K562 (cell line): ENCODE measurements around the gene ZNF366. TPM values are rescaled to one million over a fixed set of nuclear protein-coding genes. Genes with fewer than 3 reads are reported as not detected.

Experiments used
- ATAC-seq: fragments of 200-7000 bp; cut with Tn5 transposase; 3 replicates; pipeline ENCODE4 v1.9.1; 2020; ENCODE audit warnings: moderate library complexity
- BruUV-seq: library from RNA; stranded (reverse); fragments of 400-500 nt; replicated peaks from 2 replicates; lab custom pipeline; 2021; lab: Mats Ljungman, UMichigan
- CTCF ChIA-PET: fragments of 300-600 bp; formaldehyde crosslinking; extraction: SDS; loops from one replicate; lab custom pipeline; 2021; ENCODE audit warnings: low intra/inter-chr PET ratio; lab: Yijun Ruan, JAX
- POLR2A ChIA-PET: fragments of 300-600, 350-650 bp; sonication (Branson Sonifier 250); formaldehyde crosslinking; extraction: SDS; loops from one replicate; lab custom pipeline; 2021; ENCODE audit warnings: antibody characterized with exemption, inconsistent platforms; lab: Yijun Ruan, JAX
- DNase-seq, 4 experiments: peaks; one replicate each; pipeline versions ENCODE4 v3.0.0 to v3.0.0-alpha.2; 2011 to 2018; ENCODE audit warnings: low spot score in 3 of 4, mixed read lengths in 3 of 4; ENCODE audit errors: extremely low read depth in 1 of 4
- FAIRE-seq: peaks from 2 replicates; lab custom pipeline; 2011; peaks lifted over from hg19 to GRCh38; lab: Jason Lieb, UNC
- H2AFZ ChIP-seq: 2 replicates; pipeline ENCODE4 v1.6.0; 2011; ENCODE audit warnings: low read depth, low read length, control low read depth, inconsistent platforms
- H3K27ac ChIP-seq: fragments of 200-600 bp; 3 replicates; pipeline ENCODE4 v1.8.0; 2011; ENCODE audit warnings: low read depth, mild to moderate bottlenecking, control low read depth, inconsistent platforms, low read length, moderate library complexity, mixed read lengths; ENCODE audit errors: extremely low read depth
- H3K27me3 ChIP-seq, 2 experiments: fragments of 300-600 bp in 1 of 2; 2 replicates in 1 of 2; 3 replicates in 1 of 2; pipeline versions ENCODE4 v1.6.0 to v1.8.0; 2011; ENCODE audit warnings: inconsistent platforms in 2 of 2, low read length in 2 of 2, mild to moderate bottlenecking in 1 of 2, mixed read lengths in 1 of 2, moderate library complexity in 1 of 2; ENCODE audit not compliant: control insufficient read depth in 2 of 2, insufficient read depth in 2 of 2
- H3K36me3 ChIP-seq: fragments of 300-600 bp; 3 replicates; pipeline ENCODE4 v1.8.0; 2011; ENCODE audit warnings: mild to moderate bottlenecking, low read length, inconsistent platforms; ENCODE audit not compliant: control insufficient read depth, insufficient read depth
- H3K4me1 ChIP-seq, 2 experiments: fragments of 200-600 bp in 1 of 2; replicated peaks in 1 of 2; 2 replicates in 1 of 2; 3 replicates in 1 of 2; pipeline versions ENCODE4 v1.5.1 to v1.8.0; 2011; ENCODE audit warnings: inconsistent platforms in 2 of 2, low read length in 2 of 2, mild to moderate bottlenecking in 1 of 2, mixed read lengths in 1 of 2, moderate library complexity in 1 of 2; ENCODE audit not compliant: control insufficient read depth in 2 of 2, insufficient read depth in 2 of 2
- H3K4me2 ChIP-seq: 2 replicates; pipeline ENCODE4 v1.6.1; 2011; ENCODE audit warnings: low read length, control low read depth, inconsistent platforms, mixed read lengths; ENCODE audit not compliant: insufficient read depth
- H3K4me3 ChIP-seq: fragments of 200-600 bp; sonication (generic), shearing (Covaris generic); 2 replicates; pipeline ENCODE4 v1.5.1; 2016; ENCODE audit warnings: control low read depth, inconsistent platforms
- H3K79me2 ChIP-seq: fragments of 200-600 bp; 3 replicates; pipeline ENCODE4 v1.8.0; 2011; ENCODE audit warnings: low read length, inconsistent platforms; ENCODE audit not compliant: control insufficient read depth, insufficient read depth
- H3K9ac ChIP-seq, 2 experiments: 2 replicates each; pipeline versions ENCODE4 v1.6.0 to v1.6.1; 2011; ENCODE audit warnings: low read depth in 2 of 2, low read length in 2 of 2, control low read depth in 1 of 2, inconsistent platforms in 1 of 2, mild to moderate bottlenecking in 1 of 2, mixed read lengths in 1 of 2; ENCODE audit not compliant: insufficient read depth in 1 of 2
- H3K9me1 ChIP-seq: one replicate; pipeline ENCODE4 v1.6.0; 2011; ENCODE audit warnings: inconsistent platforms, mild to moderate bottlenecking, low read length, moderate library complexity; ENCODE audit not compliant: control insufficient read depth, insufficient read depth
- H3K9me3 ChIP-seq: replicated peaks from 2 replicates; pipeline ENCODE4 v1.5.1; 2011; ENCODE audit warnings: low read depth, low read length, inconsistent platforms; ENCODE audit not compliant: control insufficient read depth, insufficient read depth
- H4K20me1 ChIP-seq: replicated peaks from 2 replicates; pipeline ENCODE4 v1.6.1; 2011; ENCODE audit warnings: low read length, inconsistent platforms, mixed read lengths; ENCODE audit not compliant: control insufficient read depth, insufficient read depth
- ARHGAP35 ChIP-seq: fragments of 450-650 bp; IDR thresholded peaks from 2 replicates; pipeline ENCODE4 v1.6.1; 2018; ENCODE audit not compliant: partially characterized antibody
- ARID1B ChIP-seq: fragments of 450-650 bp; IDR thresholded peaks from 2 replicates; pipeline ENCODE4 v1.6.1; 2016; ENCODE audit warnings: antibody characterized with exemption, mild to moderate bottlenecking, inconsistent platforms
- BACH1 ChIP-seq: fragments of 200-800 bp; sonication (Bioruptor generic); IDR thresholded peaks from 2 replicates; pipeline ENCODE4 v1.6.1; 2016; ENCODE audit warnings: missing genetic modification characterization, missing compliant biosample characterization
- CBFA2T3 ChIP-seq: fragments of 450-650 bp; IDR thresholded peaks from 2 replicates; pipeline ENCODE4 v1.6.1; 2017
- FOXA3 ChIP-seq, 2 experiments: fragments of 450-650 bp in 1 of 2; sonication (generic) in 1 of 2; formaldehyde crosslinking; IDR thresholded peaks in 1 of 2; conservative IDR thresholded peaks in 1 of 2; 2 replicates each; pipeline versions ENCODE4 v1.4.0 to v1.8.0; 2020 to 2022; ENCODE audit warnings: mild to moderate bottlenecking in 2 of 2, missing genetic modification reagents in 1 of 2
- LCOR ChIP-seq: sonication (generic); formaldehyde crosslinking; IDR thresholded peaks from 2 replicates; pipeline ENCODE4 v1.8.0; 2022; ENCODE audit warnings: mild to moderate bottlenecking, missing genetic modification reagents
- TAL1 ChIP-seq: fragments of 450-650 bp; IDR thresholded peaks from 2 replicates; pipeline ENCODE4 v1.6.1; 2016; ENCODE audit warnings: mild to moderate bottlenecking
- TEAD4 ChIP-seq, 2 experiments: sonication (generic) in 1 of 2; formaldehyde crosslinking in 1 of 2; IDR thresholded peaks; 2 replicates each; pipeline versions ENCODE4 v1.6.1 to v1.8.0; 2012 to 2022; ENCODE audit warnings: borderline replicate concordance in 1 of 2, inconsistent platforms in 1 of 2, low read length in 1 of 2, mild to moderate bottlenecking in 1 of 2, missing genetic modification reagents in 1 of 2
- ZNF24 ChIP-seq: fragments of 450-650 bp; IDR thresholded peaks from 2 replicates; pipeline ENCODE4 v1.6.1; 2016
- ZNF766 ChIP-seq: fragments of 200-800 bp; sonication (Bioruptor generic); conservative IDR thresholded peaks from 2 replicates; pipeline ENCODE4 v1.6.1; 2016; ENCODE audit warnings: missing genetic modification characterization, missing compliant biosample characterization
- WGBS: fragments of 100-300 bp; shearing (Covaris generic); methylation state at CpG from one replicate; pipeline ENCODE4 v1.1.6; 2016; ENCODE audit warnings: low coverage, mixed read lengths; ENCODE audit not compliant: insufficient coverage; ENCODE audit errors: missing lambda C conversion rate; 5-methylcytosine and 5-hydroxymethylcytosine counted together
- in situ Hi-C: fragments of 300-500 bp; cut with MboI; formaldehyde crosslinking; loops from 4 replicates; pipeline ENCODE4 v1.15.0; 2018; ENCODE audit warnings: inconsistent platforms, mixed read lengths
- intact Hi-C: fragments of 100-400 bp; cut with micrococcal nuclease; formaldehyde crosslinking; loops from 2 replicates; pipeline ENCODE4 v1.14.2; 2022
- polyA plus RNA-seq, 8 experiments: library from polyadenylated mRNA; depleted of rRNA in 4 of 8; stranded (reverse) in 5 of 8; unstranded in 3 of 8; fragments of >200 nt; fragmentation: Nextera tagmentation in 2 of 8; fragmentation: Illumina TruSeq in 1 of 8; extraction: Ambion mirVana in 2 of 8; extraction: Trizol in 1 of 8; gene quantifications; 2 replicates each; pipeline versions ENCODE4 v1.2.1 to v1.2.3, GENCODE V29; 2011 to 2014; ENCODE audit warnings: inconsistent platforms in 1 of 8, missing spikeins in 1 of 8
- total RNA-seq, 7 experiments: library from RNA; depleted of rRNA in 6 of 7; stranded (reverse); fragments of >200 nt in 6 of 7; fragmentation: Illumina TruSeq in 2 of 7; extraction: Trizol in 2 of 7; gene quantifications; 2 replicates each; pipeline versions ENCODE4 v1.2.1 to v1.2.3, GENCODE V29; 2011 to 2021; ENCODE audit warnings: low replicate concordance in 1 of 7
- TF ChIP-seq, protein P1 (sequence below), 3 experiments: IDR thresholded peaks in 2 of 3; conservative IDR thresholded peaks in 1 of 3; 2 replicates each; pipeline ENCODE4 v1.5.1; 2011 to 2012; ENCODE audit warnings: low read length in 3 of 3, mild to moderate bottlenecking in 3 of 3, control low read depth in 2 of 3, improper control_type of control experiment in 1 of 3, inconsistent platforms in 1 of 3, low read depth in 1 of 3, mixed read lengths in 1 of 3, moderate library complexity in 1 of 3; ENCODE audit not compliant: insufficient read depth in 2 of 3

The ZNF366 gene
- total and polyA plus RNA-seq, 9 of the 15 experiments (the other 6 are each of a cell fraction or from before 2014, with no cell fraction given): not detected

DNA sequence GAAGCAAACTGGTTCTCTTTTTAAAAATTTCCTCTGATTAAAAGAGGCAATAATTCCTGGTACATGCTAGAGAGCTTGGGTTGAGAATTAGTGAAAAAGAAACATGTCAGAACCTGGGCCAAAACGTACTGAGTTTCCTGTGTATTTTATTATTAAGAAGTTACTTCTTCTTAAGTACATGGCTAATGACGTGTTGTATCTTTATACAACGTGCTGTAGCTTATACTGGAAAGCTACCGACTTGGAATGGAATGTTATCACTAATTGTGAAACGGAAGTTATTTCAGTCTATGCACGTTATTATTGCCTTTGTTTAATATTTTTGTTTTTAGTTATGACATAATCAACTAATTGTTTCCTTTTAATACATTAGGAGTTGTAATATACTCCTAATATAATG is 43.1 kb downstream of the ZNF366 start (continued):
- TF ChIP-seq ZNF24: no peak
- no peak for TF ChIP-seq BACH1 (tag)

DNA sequence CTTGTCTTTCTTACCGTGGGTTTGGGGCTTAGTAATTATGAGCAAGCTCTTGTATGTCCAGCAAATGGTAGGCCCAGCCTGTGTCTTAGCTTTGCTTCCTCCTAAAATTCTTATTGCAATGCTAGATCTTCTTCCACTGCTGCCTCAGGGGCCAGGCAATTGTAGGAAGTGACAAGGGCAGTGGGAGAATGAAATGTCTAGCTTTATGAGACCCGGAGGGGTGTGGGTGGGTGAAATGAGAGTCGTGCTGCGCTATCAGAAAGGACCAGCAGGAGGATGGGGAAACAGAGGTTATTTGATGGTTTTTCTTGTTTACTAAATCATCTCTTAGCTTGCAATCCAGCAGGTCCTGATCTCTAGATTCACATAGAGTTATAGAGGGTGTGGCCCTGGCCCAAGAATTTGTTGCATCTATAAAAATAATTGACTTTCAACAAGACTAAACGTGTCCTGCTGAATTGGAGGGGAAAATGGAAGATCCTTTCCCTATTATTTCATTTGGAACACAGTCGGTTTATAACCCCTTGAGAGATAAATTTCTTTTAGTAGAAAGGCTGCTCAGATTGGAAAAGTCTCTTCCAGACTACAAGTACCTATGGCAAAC is 43.7 kb downstream of the ZNF366 start:
- ChIA-PET POLR2A (interaction anchor here (0.8 to 1.6 kb wide), 4 partner anchors 11 to 20 kb away, joined by 3 to 6 read pairs (median 5); no protein-coding TSS in a partner anchor), CTCF (no interaction called here)
- BruUV-seq: no TSS peak
- no peak overlapping the region for H3K4me3 ChIP-seq
- H3K36me3 ChIP-seq: no peaks in the 10 kb centered on the region
- no peak overlapping the region for H3K9ac ChIP-seq
- no peak overlapping the region for H3K27ac ChIP-seq
- WGBS: 6% methylated on average over 6 of the region's 6 CpGs
- peak; percentile 75 for ATAC-seq
- no peaks in the 10 kb centered on the region for H3K9me1 ChIP-seq
- peaks cover 11 to 15% of the 10 kb centered on the region in 2 experiments; a peak in 4 of 5 replicates for H3K4me1 ChIP-seq
- H4K20me1 ChIP-seq: no peaks in the 10 kb centered on the region
- DNase-seq: peak; percentile 33 to 62 (median 44)
- intact Hi-C loops: no loop called here
- in situ Hi-C loops: no loop called here
- no peak overlapping the region for H3K4me2 ChIP-seq
- no peaks in the 10 kb centered on the region for H3K27me3 ChIP-seq
- no peaks in the 10 kb centered on the region for H3K79me2 ChIP-seq
- FAIRE-seq: peak; percentile 80
- no peaks in the 10 kb centered on the region for H3K9me3 ChIP-seq
- peak overlapping the region; percentile 6; the same call in 1 of the 2 replicates for H2AFZ ChIP-seq
- TF ChIP-seq ARID1B (peak; percentile 40), ZNF766 (CRISPR knock-in tag) (no peak), ARHGAP35 (no peak), TAL1 (peak; percentile 21; the same call in 1 of the 2 replicates), CBFA2T3 (peak; percentile 47), FOXA3 (CRISPR knock-in tag; conservative IDR thresholded peaks at IDR 0.05 in 1 of 2, IDR thresholded peaks at IDR 0.05 in 1 of 2) (0 out of 4 replicates have a peak, but pooled peaks of 1 of the 2 experiments have one; percentile 33), TEAD4 (IDR thresholded peaks at IDR 0.05; ENCODE audit: low read length) (peak; percentile 7; the same call in 1 of the 2 replicates), TEAD4 (CRISPR knock-in tag; IDR thresholded peaks at IDR 0.05; ENCODE audit: borderline replicate concordance) (no peak), LCOR (CRISPR knock-in tag) (no peak)
- TF ChIP-seq, protein P1, sequence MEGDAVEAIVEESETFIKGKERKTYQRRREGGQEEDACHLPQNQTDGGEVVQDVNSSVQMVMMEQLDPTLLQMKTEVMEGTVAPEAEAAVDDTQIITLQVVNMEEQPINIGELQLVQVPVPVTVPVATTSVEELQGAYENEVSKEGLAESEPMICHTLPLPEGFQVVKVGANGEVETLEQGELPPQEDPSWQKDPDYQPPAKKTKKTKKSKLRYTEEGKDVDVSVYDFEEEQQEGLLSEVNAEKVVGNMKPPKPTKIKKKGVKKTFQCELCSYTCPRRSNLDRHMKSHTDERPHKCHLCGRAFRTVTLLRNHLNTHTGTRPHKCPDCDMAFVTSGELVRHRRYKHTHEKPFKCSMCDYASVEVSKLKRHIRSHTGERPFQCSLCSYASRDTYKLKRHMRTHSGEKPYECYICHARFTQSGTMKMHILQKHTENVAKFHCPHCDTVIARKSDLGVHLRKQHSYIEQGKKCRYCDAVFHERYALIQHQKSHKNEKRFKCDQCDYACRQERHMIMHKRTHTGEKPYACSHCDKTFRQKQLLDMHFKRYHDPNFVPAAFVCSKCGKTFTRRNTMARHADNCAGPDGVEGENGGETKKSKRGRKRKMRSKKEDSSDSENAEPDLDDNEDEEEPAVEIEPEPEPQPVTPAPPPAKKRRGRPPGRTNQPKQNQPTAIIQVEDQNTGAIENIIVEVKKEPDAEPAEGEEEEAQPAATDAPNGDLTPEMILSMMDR (IDR thresholded peaks at IDR 0.05 in 2 of 3, conservative IDR thresholded peaks at IDR 0.05 in 1 of 3; ENCODE audit: insufficient read depth in 2 of 3, low read depth in 1 of 3, low read length in 3 of 3): peak in 2 of 3 experiments; percentile 19 to 34; a peak in 3 of 6 replicates
